Ascending aorta (tissue), 2 donors: ENCODE measurements around the gene FAM47E. TPM values are rescaled to one million over a fixed set of nuclear protein-coding genes. Genes with fewer than 3 reads are reported as not detected.

Experiments used
- DNase-seq, 2 donors: peaks; one replicate each; pipeline ENCODE4 v3.0.0-alpha.2; 2019; ENCODE audit warnings: low spot score in 2 of 2
- H3K27ac ChIP-seq, 2 donors: fragments of 200-600 bp; sonication (generic); one replicate each; pipeline ENCODE4 v1.5.1; 2016 to 2017; ENCODE audit warnings: mild to moderate bottlenecking in 1 of 2
- H3K27me3 ChIP-seq: fragments of 200-600 bp; sonication (generic); one replicate; pipeline ENCODE4 v1.5.1; 2017
- H3K36me3 ChIP-seq, 2 donors: fragments of 200-600 bp; sonication (generic); one replicate each; pipeline ENCODE4 v1.5.1; 2016
- H3K4me1 ChIP-seq, 2 donors: fragments of 200-600 bp; sonication (generic); one replicate each; pipeline ENCODE4 v1.5.1; 2016 to 2017; ENCODE audit warnings: mild to moderate bottlenecking in 1 of 2
- H3K4me3 ChIP-seq, 2 donors: fragments of 200-600 bp; sonication (generic); one replicate each; pipeline ENCODE4 v1.5.1; 2016 to 2017; ENCODE audit warnings: mild to moderate bottlenecking in 1 of 2
- H3K9me3 ChIP-seq, 2 donors: fragments of 200-600 bp; sonication (generic); one replicate each; pipeline ENCODE4 v1.5.1; 2016
- CTCF ChIP-seq, 3 experiments: fragments of 200-600 bp in 2 of 3; fragments of 450-650 bp in 1 of 3; sonication (generic) in 2 of 3; IDR thresholded peaks; one replicate each; pipeline ENCODE4 v1.5.1; 2016 to 2019; ENCODE audit warnings: antibody characterized with exemption in 3 of 3, mild to moderate bottlenecking in 1 of 3, moderate library complexity in 1 of 3
- intact Hi-C: fragments of 100-400 bp; cut with DNase I; formaldehyde crosslinking; loops from one replicate; pipeline ENCODE4 v1.15.1; 2023
- total RNA-seq: library from RNA; depleted of rRNA; stranded (reverse); fragments of >200 nt; gene quantifications from one replicate; pipeline ENCODE4 v1.1.0, GENCODE V29; 2016

The FAM47E gene
- total RNA-seq, 1 donor from 2014 or later, result not detected

- H3K27ac ChIP-seq, result peak overlapping the region; percentile 84 to 99
- peaks cover 10 to 73% of the 10 kb centered on the region in 2 donors for H3K4me1 ChIP-seq
- no peak for TF ChIP-seq CTCF (IDR thresholded peaks at IDR 0.05)
- intact Hi-C loops, result no loop called here
- no peaks in the 10 kb centered on the region for H3K9me3 ChIP-seq
- no peak overlapping the region for H3K4me3 ChIP-seq
- H3K36me3 ChIP-seq, result peaks cover 0 to 3% of the 10 kb centered on the region in 2 donors
- H3K27me3 ChIP-seq, result no peaks in the 10 kb centered on the region
- no peak for DNase-seq
Measured at GRCh38 chr4:76207549-76207948, 44.0 kb upstream of the FAM47E start.

- no peaks in the 10 kb centered on the region for H3K27me3 ChIP-seq
- peaks cover 0 to 3% of the 10 kb centered on the region in 2 donors for H3K36me3 ChIP-seq
- TF ChIP-seq CTCF (IDR thresholded peaks at IDR 0.05), result no peak
- no peaks in the 10 kb centered on the region for H3K9me3 ChIP-seq
- peak overlapping the region; percentile 84 to 99 for H3K27ac ChIP-seq
- intact Hi-C loops, result no loop called here
- peak overlapping the region; percentile 27 to 52 for H3K4me3 ChIP-seq
- H3K4me1 ChIP-seq, result peaks cover 10 to 73% of the 10 kb centered on the region in 2 donors
- DNase-seq, result peak; percentile 68 to 88
Measured at GRCh38 chr4:76208005-76208765, 43.3 kb upstream of the FAM47E start.

GRCh38 chr4:76209881-76210280, 41.6 kb upstream of the FAM47E start:
- Histone ChIP-seq H3K27me3 (no peaks in the 10 kb centered on the region), H3K36me3 (no peaks in the 10 kb centered on the region), H3K27ac (peak overlapping the region; percentile 84 to 99), H3K4me1 (peaks cover 14 to 80% of the 10 kb centered on the region in 2 donors), H3K9me3 (no peaks in the 10 kb centered on the region), H3K4me3 (peak overlapping the region in 1 of 2 donors; percentile 97)
- DNase-seq, result no peak
- TF ChIP-seq CTCF (IDR thresholded peaks at IDR 0.05), result no peak
- intact Hi-C loops, result loop anchor here (5.0 kb wide), 2 partner anchors 218 to 947 kb away; partner anchors contain the start of genes CCNG2 and SDAD1

- Histone ChIP-seq H3K4me1 (peaks cover 15 to 75% of the 10 kb centered on the region in 2 donors), H3K9me3 (no peaks in the 10 kb centered on the region), H3K27ac (peak overlapping the region; percentile 30 to 99), H3K36me3 (no peaks in the 10 kb centered on the region), H3K4me3 (peak overlapping the region in 1 of 2 donors; percentile 97), H3K27me3 (no peaks in the 10 kb centered on the region)
- TF ChIP-seq CTCF (IDR thresholded peaks at IDR 0.05), result no peak
- intact Hi-C loops, result loop anchor here (5.0 kb wide), 2 partner anchors 218 to 947 kb away; partner anchors contain the start of genes CCNG2 and SDAD1
- DNase-seq, result no peak
Measured at GRCh38 chr4:76210452-76210851, 41.1 kb upstream of the FAM47E start.

GRCh38 chr4:76211769-76212708, 39.5 kb upstream of the FAM47E start:
- no peak for TF ChIP-seq CTCF (IDR thresholded peaks at IDR 0.05)
- no peaks in the 10 kb centered on the region for H3K36me3 ChIP-seq
- no peaks in the 10 kb centered on the region for H3K9me3 ChIP-seq
- no peak for DNase-seq
- intact Hi-C loops, result loop anchor here (2.0 to 5.0 kb wide), 5 partner anchors 13 to 945 kb away; partner anchors contain the start of genes CCNG2, SDAD1 and STBD1
- no peaks in the 10 kb centered on the region for H3K27me3 ChIP-seq
- peak overlapping the region; percentile 92 to 97 for H3K4me3 ChIP-seq
- H3K27ac ChIP-seq, result peak overlapping the region; percentile 97 to 99
- H3K4me1 ChIP-seq, result peaks cover 15 to 60% of the 10 kb centered on the region in 2 donors
